HEK293 (cell line): ENCODE measurements around the gene JOSD1.

Source experiments
- CTCF ChIA-PET: fragments of 350-600 bp; formaldehyde crosslinking; extraction: SDS; loops from one replicate; lab custom pipeline; 2021; ENCODE audit warnings: antibody characterized with exemption; lab: Yijun Ruan, JAX
- POLR2A ChIA-PET: fragments of 300-600 bp; formaldehyde crosslinking; extraction: SDS; loops from one replicate; lab custom pipeline; 2020; ENCODE audit warnings: antibody characterized with exemption, inconsistent platforms; lab: Yijun Ruan, JAX
- H3K27ac ChIP-seq: fragments of 200-500 bp; sonication (Bioruptor generic); 2 replicates; pipeline ENCODE4 v1.5.1; 2014; ENCODE audit warnings: low read depth, low read length, control low read depth, inconsistent platforms; ENCODE audit errors: extremely low read depth
- H3K36me3 ChIP-seq, 2 experiments: fragments of 200-500 bp in 1 of 2; sonication (Bioruptor generic) in 1 of 2; 1 replicate in 1 of 2; 2 replicates in 1 of 2; pipeline ENCODE4 v1.5.1; 2014 to 2017; ENCODE audit warnings: inconsistent platforms in 2 of 2, low read length in 2 of 2; ENCODE audit not compliant: control insufficient read depth in 2 of 2, insufficient read depth in 1 of 2
- H3K4me1 ChIP-seq: fragments of 200-500 bp; sonication (Bioruptor generic); 2 replicates; pipeline ENCODE4 v1.5.1; 2014; ENCODE audit warnings: mild to moderate bottlenecking, low read length, inconsistent platforms; ENCODE audit not compliant: control insufficient read depth, insufficient read depth
- H3K4me3 ChIP-seq: 2 replicates; pipeline ENCODE4 v1.5.1; 2011; ENCODE audit warnings: low read depth, mild to moderate bottlenecking, control low read depth, low read length, moderate library complexity
- H3K9me3 ChIP-seq: fragments of 200-500 bp; sonication (Bioruptor generic); 2 replicates; pipeline ENCODE4 v1.5.1; 2014; ENCODE audit warnings: low read depth, low read length, inconsistent platforms; ENCODE audit not compliant: control insufficient read depth, insufficient read depth
- GLIS2 ChIP-seq: fragments of 450-650 bp; formaldehyde crosslinking; IDR thresholded peaks from 2 replicates; pipeline ENCODE4 v1.5.1; 2016; ENCODE audit warnings: missing biosample characterization, missing genetic modification characterization
- IKZF3 ChIP-seq: fragments of 450-650 bp; IDR thresholded peaks from 2 replicates; pipeline ENCODE4 v1.5.0; 2018; ENCODE audit warnings: missing biosample characterization, mild to moderate bottlenecking, missing genetic modification characterization, moderate library complexity
- KLF16 ChIP-seq: fragments of 450-650 bp; formaldehyde crosslinking; IDR thresholded peaks from 2 replicates; pipeline ENCODE4 v1.5.1; 2017; ENCODE audit warnings: missing biosample characterization, missing genetic modification characterization
- MEIS1 ChIP-seq: sonication (generic); formaldehyde crosslinking; IDR thresholded peaks from 2 replicates; pipeline ENCODE4 v1.8.1; 2022; ENCODE audit warnings: missing genetic modification reagents, mild to moderate bottlenecking, borderline replicate concordance
- SETDB1 ChIP-seq: IDR thresholded peaks from one replicate; pipeline ENCODE4 v1.6.1; 2017; ENCODE audit warnings: mild to moderate bottlenecking, low read length, moderate library complexity, mixed read lengths; ENCODE audit not compliant: insufficient read length
- SP2 ChIP-seq: fragments of 450-650 bp; formaldehyde crosslinking; IDR thresholded peaks from 2 replicates; pipeline ENCODE4 v1.5.1; 2016; ENCODE audit warnings: missing biosample characterization, missing genetic modification characterization
- SP3 ChIP-seq: fragments of 450-650 bp; formaldehyde crosslinking; IDR thresholded peaks from 2 replicates; pipeline ENCODE4 v1.5.1; 2016; ENCODE audit warnings: missing biosample characterization, missing genetic modification characterization
- WT1 ChIP-seq: fragments of 450-650 bp; formaldehyde crosslinking; IDR thresholded peaks from 2 replicates; pipeline ENCODE4 v1.5.1; 2016; ENCODE audit warnings: missing biosample characterization, missing genetic modification characterization
- YY1 ChIP-seq: fragments of 450-650 bp; formaldehyde crosslinking; IDR thresholded peaks from 2 replicates; pipeline ENCODE4 v1.5.1; 2018; ENCODE audit warnings: missing biosample characterization, missing genetic modification characterization
- ZFP37 ChIP-seq: fragments of 450-650 bp; formaldehyde crosslinking; IDR thresholded peaks from 2 replicates; pipeline ENCODE4 v1.5.1; 2016; ENCODE audit warnings: missing biosample characterization, missing genetic modification characterization
- ZFP69B ChIP-seq: fragments of 450-650 bp; formaldehyde crosslinking; IDR thresholded peaks from 2 replicates; pipeline ENCODE4 v1.5.1; 2016; ENCODE audit warnings: missing biosample characterization, missing genetic modification characterization
- ZIC2 ChIP-seq: fragments of 450-650 bp; formaldehyde crosslinking; IDR thresholded peaks from 2 replicates; pipeline ENCODE4 v1.5.1; 2016; ENCODE audit warnings: missing biosample characterization, missing genetic modification characterization
- ZNF132 ChIP-seq: fragments of 450-650 bp; formaldehyde crosslinking; IDR thresholded peaks from 2 replicates; pipeline ENCODE4 v1.5.1; 2017; ENCODE audit warnings: missing biosample characterization, missing genetic modification characterization, borderline replicate concordance
- ZNF138 ChIP-seq: fragments of 450-650 bp; formaldehyde crosslinking; IDR thresholded peaks from 2 replicates; pipeline ENCODE4 v1.5.1; 2016; ENCODE audit warnings: missing biosample characterization, missing genetic modification characterization, borderline replicate concordance
- ZNF174 ChIP-seq: fragments of 450-650 bp; formaldehyde crosslinking; IDR thresholded peaks from 2 replicates; pipeline ENCODE4 v1.5.0; 2017; ENCODE audit warnings: missing biosample characterization, mild to moderate bottlenecking, missing genetic modification characterization
- ZNF324 ChIP-seq: fragments of 450-650 bp; formaldehyde crosslinking; IDR thresholded peaks from 2 replicates; pipeline ENCODE4 v1.5.1; 2016; ENCODE audit warnings: missing biosample characterization, missing genetic modification characterization
- ZNF335 ChIP-seq: fragments of 450-650 bp; formaldehyde crosslinking; conservative IDR thresholded peaks from 2 replicates; pipeline ENCODE4 v1.5.1; 2016; ENCODE audit warnings: missing biosample characterization, missing genetic modification characterization
- ZNF354C ChIP-seq: fragments of 450-650 bp; formaldehyde crosslinking; IDR thresholded peaks from 2 replicates; pipeline ENCODE4 v1.5.1; 2016; ENCODE audit warnings: missing biosample characterization, missing genetic modification characterization, low read depth, borderline replicate concordance
- ZNF391 ChIP-seq: fragments of 450-650 bp; formaldehyde crosslinking; IDR thresholded peaks from 2 replicates; pipeline ENCODE4 v1.5.1; 2016; ENCODE audit warnings: low read depth, missing biosample characterization, missing genetic modification characterization, borderline replicate concordance
- ZNF394 ChIP-seq: fragments of 450-650 bp; formaldehyde crosslinking; IDR thresholded peaks from 2 replicates; pipeline ENCODE4 v1.5.1; 2016; ENCODE audit warnings: missing biosample characterization, missing genetic modification characterization, mild to moderate bottlenecking, moderate library complexity, borderline replicate concordance
- ZNF548 ChIP-seq: fragments of 450-650 bp; formaldehyde crosslinking; IDR thresholded peaks from 2 replicates; pipeline ENCODE4 v1.5.1; 2016; ENCODE audit warnings: missing biosample characterization, missing genetic modification characterization
- ZNF558 ChIP-seq: fragments of 450-650 bp; formaldehyde crosslinking; IDR thresholded peaks from 2 replicates; pipeline ENCODE4 v1.5.1; 2016; ENCODE audit warnings: missing biosample characterization, missing genetic modification characterization
- ZNF777 ChIP-seq: fragments of 450-650 bp; formaldehyde crosslinking; IDR thresholded peaks from 2 replicates; pipeline ENCODE4 v1.5.1; 2017; ENCODE audit warnings: missing biosample characterization, missing genetic modification characterization, borderline replicate concordance
- TF ChIP-seq, protein P1 (sequence below): fragments of 450-650 bp; formaldehyde crosslinking; IDR thresholded peaks from 2 replicates; pipeline ENCODE4 v1.5.1; 2016; ENCODE audit warnings: missing biosample characterization, missing genetic modification characterization
- TF ChIP-seq, protein P2 (sequence below): fragments of 450-650 bp; formaldehyde crosslinking; IDR thresholded peaks from 2 replicates; pipeline ENCODE4 v1.5.1; 2017; ENCODE audit warnings: missing biosample characterization, mild to moderate bottlenecking, missing genetic modification characterization, moderate library complexity
- TF ChIP-seq, protein P3 (sequence below): fragments of 450-650 bp; formaldehyde crosslinking; IDR thresholded peaks from 2 replicates; pipeline ENCODE4 v1.5.1; 2016; ENCODE audit warnings: missing biosample characterization, missing genetic modification characterization
- TF ChIP-seq, protein P4 (sequence below): fragments of 450-650 bp; formaldehyde crosslinking; IDR thresholded peaks from 2 replicates; pipeline ENCODE4 v1.5.1; 2016; ENCODE audit warnings: missing biosample characterization, missing genetic modification characterization
- TF ChIP-seq, protein P5 (sequence below): fragments of 450-650 bp; formaldehyde crosslinking; IDR thresholded peaks from 2 replicates; pipeline ENCODE4 v1.5.1; 2016; ENCODE audit warnings: missing biosample characterization, missing genetic modification characterization

JOSD1 gene

DNA sequence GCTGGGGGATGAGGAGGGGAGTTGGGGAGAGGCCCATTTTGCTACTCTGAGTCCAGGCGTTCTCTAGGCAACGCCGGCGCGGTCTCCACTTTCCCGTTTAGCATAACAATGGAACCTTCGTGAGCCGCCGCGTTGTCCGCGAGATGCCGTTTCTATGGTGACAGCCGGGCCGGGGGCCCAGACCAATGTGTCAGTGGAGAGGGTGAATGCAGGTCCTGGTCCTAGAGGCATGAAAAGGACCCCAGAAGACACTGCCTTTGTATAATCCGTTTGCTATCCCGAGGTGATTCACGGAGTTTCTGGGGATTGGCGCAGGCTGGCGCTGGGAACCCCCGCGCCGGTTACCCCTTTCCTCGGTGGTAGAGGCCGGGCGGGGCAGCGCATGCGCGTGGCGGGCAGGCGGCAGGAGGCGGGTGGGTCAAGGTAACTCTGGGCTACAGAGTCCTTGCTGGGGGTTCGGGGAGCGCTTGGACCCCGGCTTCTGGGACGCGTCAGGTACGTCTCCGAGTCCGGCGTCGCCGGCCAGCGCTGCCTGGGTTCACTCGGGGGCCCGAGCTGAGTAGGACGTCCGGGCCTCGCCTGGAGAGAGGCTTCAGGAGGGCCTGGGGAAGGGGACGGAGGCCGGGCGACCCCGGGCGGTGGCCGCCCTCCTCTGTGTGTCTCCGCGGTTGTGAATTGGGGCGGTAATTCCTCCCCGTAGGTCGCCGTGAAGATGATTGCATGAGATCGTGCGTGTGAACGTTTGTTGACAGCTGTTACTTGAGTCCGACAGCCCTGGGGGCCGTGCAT lies 44.3 kb downstream of the JOSD1 start, which contains the start of the genes CBY1 and FAM227A:
Gene CBY1 (plus strand): TSS at position 383 of the 789 bp plus-strand sequence. CDS start 11,417 bp downstream, outside the sequence.
Gene FAM227A (minus strand): TSS at position 137 of the 789 bp plus-strand sequence. CDS start 6,224 bp downstream, outside the sequence.
- Histone ChIP-seq H3K36me3 (peaks cover 6 to 8% of the 10 kb centered on the region in 2 experiments; a peak in 2 of 3 replicates), H3K9me3 (no peaks in the 10 kb centered on the region), H3K27ac (peak within 1 kb of the TSS; percentile 100), H3K4me3 (peak within 1 kb of the TSS; percentile 87), H3K4me1 (peaks cover 6% of the 10 kb centered on the region; the same call in 1 of the 2 replicates)
- ChIA-PET POLR2A (interaction anchor here (0.6 kb wide), 1 partner anchor 156 kb away, joined by 3 read pairs; no protein-coding TSS in a partner anchor), CTCF (interaction anchor here (0.8 kb wide), 1 partner anchor 604 kb away, joined by 3 read pairs; no protein-coding TSS in a partner anchor)
- TF ChIP-seq MEIS1 (no peak), ZNF394 (no peak), YY1 (tag by site-specific recombination) (peak; percentile 50), SP3 (tag by site-specific recombination) (peak; percentile 73), ZNF335 (tag by site-specific recombination) (peak; percentile 95), GLIS2 (tag by site-specific recombination) (peak; percentile 89), ZNF391 (tag by site-specific recombination) (peak; percentile 46; the same call in 1 of the 2 replicates), SETDB1 (no peak), IKZF3 (tag by site-specific recombination) (0 out of 2 replicates have a peak, but pooled peaks have one; percentile 23), ZNF324 (tag by site-specific recombination) (peak; percentile 46), ZNF132 (tag by site-specific recombination) (no peak), ZNF138 (tag by site-specific recombination) (no peak), ZNF174 (no peak), ZNF354C (tag by site-specific recombination) (no peak), ZIC2 (tag by site-specific recombination) (peak; percentile 19; the same call in 1 of the 2 replicates), ZNF548 (tag by site-specific recombination) (no peak), ZFP37 (no peak), ZNF777 (no peak), WT1 (tag by site-specific recombination) (peak; percentile 36; the same call in 1 of the 2 replicates), ZFP69B (no peak), SP2 (tag by site-specific recombination) (peak; percentile 55), KLF16 (tag by site-specific recombination) (peak; percentile 58; the same call in 1 of the 2 replicates), ZNF558 (tag by site-specific recombination) (no peak)
- TF ChIP-seq, protein P1, sequence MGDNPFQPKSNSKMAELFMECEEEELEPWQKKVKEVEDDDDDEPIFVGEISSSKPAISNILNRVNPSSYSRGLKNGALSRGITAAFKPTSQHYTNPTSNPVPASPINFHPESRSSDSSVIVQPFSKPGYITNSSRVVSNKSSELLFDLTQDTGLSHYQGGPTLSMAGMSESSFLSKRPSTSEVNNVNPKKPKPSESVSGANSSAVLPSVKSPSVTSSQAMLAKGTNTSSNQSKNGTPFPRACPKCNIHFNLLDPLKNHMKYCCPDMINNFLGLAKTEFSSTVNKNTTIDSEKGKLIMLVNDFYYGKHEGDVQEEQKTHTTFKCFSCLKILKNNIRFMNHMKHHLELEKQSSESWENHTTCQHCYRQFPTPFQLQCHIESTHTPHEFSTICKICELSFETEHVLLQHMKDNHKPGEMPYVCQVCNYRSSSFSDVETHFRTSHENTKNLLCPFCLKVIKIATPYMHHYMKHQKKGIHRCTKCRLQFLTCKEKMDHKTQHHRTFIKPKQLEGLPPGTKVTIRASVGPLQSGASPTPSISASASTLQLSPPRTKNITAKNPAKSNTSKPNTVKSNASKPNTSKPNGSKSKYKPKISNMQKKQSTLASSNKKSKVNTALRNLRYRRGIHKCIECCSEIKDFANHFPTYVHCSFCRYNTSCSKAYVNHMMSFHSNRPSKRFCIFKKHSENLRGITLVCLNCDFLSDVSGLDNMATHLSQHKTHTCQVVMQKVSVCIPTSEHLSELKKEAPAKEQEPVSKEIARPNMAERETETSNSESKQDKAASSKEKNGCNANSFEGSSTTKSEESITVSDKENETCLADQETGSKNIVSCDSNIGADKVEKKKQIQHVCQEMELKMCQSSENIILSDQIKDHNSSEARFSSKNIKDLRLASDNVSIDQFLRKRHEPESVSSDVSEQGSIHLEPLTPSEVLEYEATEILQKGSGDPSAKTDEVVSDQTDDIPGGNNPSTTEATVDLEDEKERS (tag by site-specific recombination): no peak
- TF ChIP-seq, protein P2, sequence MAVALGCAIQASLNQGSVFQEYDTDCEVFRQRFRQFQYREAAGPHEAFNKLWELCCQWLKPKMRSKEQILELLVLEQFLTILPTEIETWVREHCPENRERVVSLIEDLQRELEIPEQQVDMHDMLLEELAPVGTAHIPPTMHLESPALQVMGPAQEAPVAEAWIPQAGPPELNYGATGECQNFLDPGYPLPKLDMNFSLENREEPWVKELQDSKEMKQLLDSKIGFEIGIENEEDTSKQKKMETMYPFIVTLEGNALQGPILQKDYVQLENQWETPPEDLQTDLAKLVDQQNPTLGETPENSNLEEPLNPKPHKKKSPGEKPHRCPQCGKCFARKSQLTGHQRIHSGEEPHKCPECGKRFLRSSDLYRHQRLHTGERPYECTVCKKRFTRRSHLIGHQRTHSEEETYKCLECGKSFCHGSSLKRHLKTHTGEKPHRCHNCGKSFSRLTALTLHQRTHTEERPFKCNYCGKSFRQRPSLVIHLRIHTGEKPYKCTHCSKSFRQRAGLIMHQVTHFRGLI (tag by site-specific recombination): no peak
- TF ChIP-seq, protein P3, sequence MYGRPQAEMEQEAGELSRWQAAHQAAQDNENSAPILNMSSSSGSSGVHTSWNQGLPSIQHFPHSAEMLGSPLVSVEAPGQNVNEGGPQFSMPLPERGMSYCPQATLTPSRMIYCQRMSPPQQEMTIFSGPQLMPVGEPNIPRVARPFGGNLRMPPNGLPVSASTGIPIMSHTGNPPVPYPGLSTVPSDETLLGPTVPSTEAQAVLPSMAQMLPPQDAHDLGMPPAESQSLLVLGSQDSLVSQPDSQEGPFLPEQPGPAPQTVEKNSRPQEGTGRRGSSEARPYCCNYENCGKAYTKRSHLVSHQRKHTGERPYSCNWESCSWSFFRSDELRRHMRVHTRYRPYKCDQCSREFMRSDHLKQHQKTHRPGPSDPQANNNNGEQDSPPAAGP (tag by site-specific recombination): peak; percentile 30; the same call in 1 of the 2 replicates
- TF ChIP-seq, protein P4, sequence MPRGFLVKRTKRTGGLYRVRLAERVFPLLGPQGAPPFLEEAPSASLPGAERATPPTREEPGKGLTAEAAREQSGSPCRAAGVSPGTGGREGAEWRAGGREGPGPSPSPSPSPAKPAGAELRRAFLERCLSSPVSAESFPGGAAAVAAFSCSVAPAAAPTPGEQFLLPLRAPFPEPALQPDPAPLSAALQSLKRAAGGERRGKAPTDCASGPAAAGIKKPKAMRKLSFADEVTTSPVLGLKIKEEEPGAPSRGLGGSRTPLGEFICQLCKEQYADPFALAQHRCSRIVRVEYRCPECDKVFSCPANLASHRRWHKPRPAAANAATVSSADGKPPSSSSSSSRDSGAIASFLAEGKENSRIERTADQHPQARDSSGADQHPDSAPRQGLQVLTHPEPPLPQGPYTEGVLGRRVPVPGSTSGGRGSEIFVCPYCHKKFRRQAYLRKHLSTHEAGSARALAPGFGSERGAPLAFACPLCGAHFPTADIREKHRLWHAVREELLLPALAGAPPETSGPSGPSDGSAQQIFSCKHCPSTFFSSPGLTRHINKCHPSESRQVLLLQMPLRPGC (tag by site-specific recombination): no peak
- TF ChIP-seq, protein P5, sequence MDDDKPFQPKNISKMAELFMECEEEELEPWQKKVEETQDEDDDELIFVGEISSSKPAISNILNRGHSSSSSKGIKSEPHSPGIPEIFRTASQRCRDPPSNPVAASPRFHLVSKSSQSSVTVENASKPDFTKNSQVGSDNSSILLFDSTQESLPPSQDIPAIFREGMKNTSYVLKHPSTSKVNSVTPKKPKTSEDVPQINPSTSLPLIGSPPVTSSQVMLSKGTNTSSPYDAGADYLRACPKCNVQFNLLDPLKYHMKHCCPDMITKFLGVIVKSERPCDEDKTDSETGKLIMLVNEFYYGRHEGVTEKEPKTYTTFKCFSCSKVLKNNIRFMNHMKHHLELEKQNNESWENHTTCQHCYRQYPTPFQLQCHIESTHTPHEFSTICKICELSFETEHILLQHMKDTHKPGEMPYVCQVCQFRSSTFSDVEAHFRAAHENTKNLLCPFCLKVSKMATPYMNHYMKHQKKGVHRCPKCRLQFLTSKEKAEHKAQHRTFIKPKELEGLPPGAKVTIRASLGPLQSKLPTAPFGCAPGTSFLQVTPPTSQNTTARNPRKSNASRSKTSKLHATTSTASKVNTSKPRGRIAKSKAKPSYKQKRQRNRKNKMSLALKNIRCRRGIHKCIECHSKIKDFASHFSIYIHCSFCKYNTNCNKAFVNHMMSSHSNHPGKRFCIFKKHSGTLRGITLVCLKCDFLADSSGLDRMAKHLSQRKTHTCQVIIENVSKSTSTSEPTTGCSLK (tag by site-specific recombination): no peak
